ENCODE results near the gene GPRIN2. TPM values are rescaled to one million over a fixed set of nuclear protein-coding genes. Genes with fewer than 3 reads are reported as not detected.
A peak's percentile ranks its signal among the peaks of the same experiment; 100 is the strongest.

The GPRIN2 gene
- total RNA-seq, 4 donors from 2014 or later: 31.3 to 97.3 (median 53.1) TPM

- H3K4me1 ChIP-seq: peaks cover 3 to 21% (median 14%) of the 10 kb centered on the region in 4 donors
- DNase-seq: peak; percentile 6
- TF ChIP-seq CTCF (IDR thresholded peaks at IDR 0.05): no peak
- H3K27ac ChIP-seq: no peak overlapping the region
- in situ Hi-C loops (cut with MboI; ENCODE audit: low pct_ligation_motif_present in 1 of 4, low pct_unique_long_range_greater_than_20kb in 1 of 4, low sequenced_read_pairs in 3 of 4): no loop called here
- H3K9me3 ChIP-seq: no peaks in the 10 kb centered on the region
- 76 to 82% methylated on average over 5 of the region's 5 CpGs for WGBS, 2 donors (ENCODE audit: low coverage in 1 of 2)
- H3K36me3 ChIP-seq: no peaks in the 10 kb centered on the region
- intact Hi-C loops (cut with DNase I; ENCODE audit: low total_unique reads): no loop called here
- peaks cover 43% of the 10 kb centered on the region for H3K27me3 ChIP-seq
- no peak overlapping the region for H3K4me3 ChIP-seq
Measured at GRCh38 chr10:46560381-46560780, 3.9 kb upstream of the GPRIN2 start.

GRCh38 chr10:46559231-46559671 is 2.8 kb upstream of the GPRIN2 start:
- Histone ChIP-seq H3K27me3 (peaks cover 48% of the 10 kb centered on the region), H3K9me3 (no peaks in the 10 kb centered on the region), H3K4me1 (peaks cover 3 to 21% (median 14%) of the 10 kb centered on the region in 4 donors), H3K4me3 (no peak overlapping the region), H3K27ac (no peak overlapping the region), H3K36me3 (no peaks in the 10 kb centered on the region)
- peak; percentile 6 for DNase-seq
- TF ChIP-seq CTCF (IDR thresholded peaks at IDR 0.05): no peak
- WGBS, 2 donors (ENCODE audit: low coverage in 1 of 2): 82 to 88% methylated on average over 1 to 5 of the region's 5 CpGs
- in situ Hi-C loops (cut with MboI; ENCODE audit: low pct_ligation_motif_present in 1 of 4, low pct_unique_long_range_greater_than_20kb in 1 of 4, low sequenced_read_pairs in 3 of 4): no loop called here
- intact Hi-C loops (cut with DNase I; ENCODE audit: low total_unique reads): no loop called here

- no peak for TF ChIP-seq POLR2A (IDR thresholded peaks at IDR 0.05)
- no peak for TF ChIP-seq POLR2AphosphoS5 (IDR thresholded peaks at IDR 0.05)
- TF ChIP-seq EP300 (IDR thresholded peaks at IDR 0.05; ENCODE audit: low read depth): no peak
- TF ChIP-seq CTCF (IDR thresholded peaks at IDR 0.05): no peak
- in situ Hi-C loops (cut with MboI; ENCODE audit: low pct_ligation_motif_present in 1 of 4, low pct_unique_long_range_greater_than_20kb in 1 of 4, low sequenced_read_pairs in 3 of 4): no loop called here
- Histone ChIP-seq H3K9me3 (no peaks in the 10 kb centered on the region), H3K27ac (no peak overlapping the region), H3K4me3 (no peak overlapping the region), H3K36me3 (no peaks in the 10 kb centered on the region), H3K27me3 (peaks cover 48% of the 10 kb centered on the region), H3K4me1 (peaks cover 3 to 21% (median 14%) of the 10 kb centered on the region in 4 donors)
- intact Hi-C loops (cut with DNase I; ENCODE audit: low total_unique reads): no loop called here
- DNase-seq: peak; percentile 23
- 32 to 71% methylated on average over 5 to 9 of the region's 9 CpGs for WGBS, 2 donors (ENCODE audit: low coverage in 1 of 2)
Measured at GRCh38 chr10:46558392-46559185, 2.1 kb upstream of the GPRIN2 start.

- 29 to 40% methylated on average over 1 of the region's 1 CpG for WGBS, 2 donors (ENCODE audit: low coverage in 1 of 2)
- H3K36me3 ChIP-seq: no peaks in the 10 kb centered on the region
- DNase-seq: no peak
- H3K4me3 ChIP-seq: no peak overlapping the region
- H3K27me3 ChIP-seq: peaks cover 48% of the 10 kb centered on the region
- H3K4me1 ChIP-seq: peaks cover 3 to 21% (median 15%) of the 10 kb centered on the region in 4 donors
- in situ Hi-C loops (cut with MboI; ENCODE audit: low pct_ligation_motif_present in 1 of 4, low pct_unique_long_range_greater_than_20kb in 1 of 4, low sequenced_read_pairs in 3 of 4): no loop called here
- TF ChIP-seq CTCF (IDR thresholded peaks at IDR 0.05): no peak
- no peak for TF ChIP-seq POLR2A (IDR thresholded peaks at IDR 0.05)
- no peak for TF ChIP-seq POLR2AphosphoS5 (IDR thresholded peaks at IDR 0.05)
- no peak for TF ChIP-seq EP300 (IDR thresholded peaks at IDR 0.05; ENCODE audit: low read depth)
- intact Hi-C loops (cut with DNase I; ENCODE audit: low total_unique reads): no loop called here
- no peaks in the 10 kb centered on the region for H3K9me3 ChIP-seq
- no peak overlapping the region for H3K27ac ChIP-seq
Measured at GRCh38 chr10:46558122-46558391, 1.6 kb upstream of the GPRIN2 start.
